GM12864 (cell line): ENCODE results near the gene MBD5.
A peak's percentile ranks its signal among the peaks of the same experiment; 100 is the strongest.

ENCODE experiments used
- DNase-seq: peaks from one replicate; pipeline ENCODE4 v3.0.0-alpha.2; 2011; ENCODE audit warnings: low read depth
- H3K4me3 ChIP-seq: 2 replicates; pipeline ENCODE4 v1.5.1; 2011; ENCODE audit warnings: mild to moderate bottlenecking, low read depth, low read length, control low read depth
- TF ChIP-seq, protein P1 (sequence below): IDR thresholded peaks from 2 replicates; pipeline ENCODE4 v1.5.1; 2011; ENCODE audit warnings: low read depth, mild to moderate bottlenecking, moderate library complexity, low read length, control low read depth, inconsistent platforms; ENCODE audit errors: missing control alignments

MBD5 gene

GRCh38 chr2:148560496-148560895, 539.6 kb downstream of the MBD5 start:
- DNase-seq, result no peak
- TF ChIP-seq, protein P1, sequence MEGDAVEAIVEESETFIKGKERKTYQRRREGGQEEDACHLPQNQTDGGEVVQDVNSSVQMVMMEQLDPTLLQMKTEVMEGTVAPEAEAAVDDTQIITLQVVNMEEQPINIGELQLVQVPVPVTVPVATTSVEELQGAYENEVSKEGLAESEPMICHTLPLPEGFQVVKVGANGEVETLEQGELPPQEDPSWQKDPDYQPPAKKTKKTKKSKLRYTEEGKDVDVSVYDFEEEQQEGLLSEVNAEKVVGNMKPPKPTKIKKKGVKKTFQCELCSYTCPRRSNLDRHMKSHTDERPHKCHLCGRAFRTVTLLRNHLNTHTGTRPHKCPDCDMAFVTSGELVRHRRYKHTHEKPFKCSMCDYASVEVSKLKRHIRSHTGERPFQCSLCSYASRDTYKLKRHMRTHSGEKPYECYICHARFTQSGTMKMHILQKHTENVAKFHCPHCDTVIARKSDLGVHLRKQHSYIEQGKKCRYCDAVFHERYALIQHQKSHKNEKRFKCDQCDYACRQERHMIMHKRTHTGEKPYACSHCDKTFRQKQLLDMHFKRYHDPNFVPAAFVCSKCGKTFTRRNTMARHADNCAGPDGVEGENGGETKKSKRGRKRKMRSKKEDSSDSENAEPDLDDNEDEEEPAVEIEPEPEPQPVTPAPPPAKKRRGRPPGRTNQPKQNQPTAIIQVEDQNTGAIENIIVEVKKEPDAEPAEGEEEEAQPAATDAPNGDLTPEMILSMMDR, result no peak
- H3K4me3 ChIP-seq, result no peak overlapping the region

DNA sequence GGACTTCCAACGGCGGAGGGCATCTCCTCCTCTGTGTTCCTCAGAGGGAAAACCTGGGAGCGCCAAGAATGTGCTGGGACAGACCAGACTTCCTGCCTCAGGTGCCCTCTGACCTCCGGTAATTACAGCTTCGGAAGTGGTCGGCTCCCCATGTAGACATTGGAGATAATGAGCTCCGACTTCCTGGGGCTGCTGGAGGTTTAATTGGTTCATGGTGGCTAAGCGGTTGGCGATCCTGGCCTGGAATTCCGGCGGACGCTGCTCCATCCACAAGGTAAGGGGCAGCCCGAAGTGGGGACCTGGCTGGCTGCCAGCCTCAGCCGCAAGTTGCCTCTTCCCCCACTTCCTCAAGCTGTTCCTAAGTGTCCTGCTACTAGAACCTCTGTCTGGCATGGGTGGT, 540.5 kb downstream of the MBD5 start:
- no peak for DNase-seq
- TF ChIP-seq, protein P1, result no peak
- no peak overlapping the region for H3K4me3 ChIP-seq

GRCh38 chr2:148565272-148565894, 544.5 kb downstream of the MBD5 start:
- H3K4me3 ChIP-seq, result no peak overlapping the region
- TF ChIP-seq, protein P1, result peak; percentile 7
- DNase-seq, result no peak
